Tibial nerve (tissue), 4 donors: ENCODE data around the gene EBF3. TPM values are rescaled to one million over a fixed set of nuclear protein-coding genes. Genes with fewer than 3 reads are reported as not detected.

Experiments
- DNase-seq, 2 donors: peaks; one replicate each; pipeline ENCODE4 v3.0.0-alpha.2; 2019; ENCODE audit warnings: low spot score in 2 of 2
- H3K27ac ChIP-seq, 4 donors: fragments of 200-600 bp; sonication (generic) in 3 of 4; one replicate each; pipeline ENCODE4 v1.5.1; 2017 to 2019; ENCODE audit warnings: mild to moderate bottlenecking in 1 of 4
- H3K27me3 ChIP-seq, 2 donors: fragments of 200-600 bp; sonication (generic) in 1 of 2; one replicate each; pipeline versions ENCODE4 v1.5.1 to v1.6.0; 2017 to 2019
- H3K36me3 ChIP-seq, 3 donors: fragments of 200-600 bp; sonication (generic); one replicate each; pipeline ENCODE4 v1.5.1; 2018 to 2019
- H3K4me1 ChIP-seq, 4 donors: fragments of 200-600 bp; sonication (generic) in 3 of 4; one replicate each; pipeline ENCODE4 v1.5.1; 2017 to 2019
- H3K4me3 ChIP-seq, 4 donors: fragments of 200-600 bp; sonication (generic) in 3 of 4; one replicate each; pipeline ENCODE4 v1.5.1; 2017 to 2019; ENCODE audit warnings: mild to moderate bottlenecking in 1 of 4, moderate library complexity in 1 of 4
- H3K9me3 ChIP-seq, 4 donors: fragments of 200-600 bp; sonication (generic) in 3 of 4; one replicate each; pipeline ENCODE4 v1.5.1; 2017 to 2019
- CTCF ChIP-seq, 5 experiments: fragments of 200-600 bp in 3 of 5; fragments of 450-650 bp in 2 of 5; sonication (generic) in 3 of 5; IDR thresholded peaks; one replicate each; pipeline ENCODE4 v1.5.1; 2016 to 2019; ENCODE audit warnings: antibody characterized with exemption in 5 of 5, mild to moderate bottlenecking in 3 of 5, moderate library complexity in 2 of 5
- EP300 ChIP-seq, 2 donors: sonication (generic); formaldehyde crosslinking; IDR thresholded peaks; one replicate each; pipeline ENCODE4 v1.6.1; 2017; ENCODE audit warnings: antibody characterized with exemption in 2 of 2, mild to moderate bottlenecking in 1 of 2
- POLR2A ChIP-seq, 2 donors: fragments of 450-650 bp; IDR thresholded peaks; one replicate each; pipeline ENCODE4 v1.6.1; 2017; ENCODE audit warnings: antibody characterized with exemption in 2 of 2, mild to moderate bottlenecking in 2 of 2, moderate library complexity in 2 of 2
- WGBS, 2 donors: methylation state at CpG; one replicate each; pipeline ENCODE4 v1.1.5; 2018; 5-methylcytosine and 5-hydroxymethylcytosine counted together
- total RNA-seq, 4 donors: library from RNA; depleted of rRNA; stranded (reverse); fragments of >200 nt; gene quantifications; one replicate each; pipeline ENCODE4 v1.1.0, GENCODE V29; 2016

EBF3 gene
- total RNA-seq, 4 donors from 2014 or later = 27.3 to 41.0 (median 31.2) TPM

- Histone ChIP-seq H3K36me3 (peaks cover 0 to 29% (median 0%) of the 10 kb centered on the region in 3 donors), H3K9me3 (peaks cover 0 to 13% (median 0%) of the 10 kb centered on the region in 4 donors), H3K27me3 (no peaks in the 10 kb centered on the region), H3K27ac (no peak overlapping the region), H3K4me1 (peaks cover 0 to 19% (median 0%) of the 10 kb centered on the region in 4 donors), H3K4me3 (no peak overlapping the region)
- DNase-seq = no peak
- 81 to 82% methylated on average over 9 of the region's 9 CpGs for WGBS, 2 donors
- no peak for TF ChIP-seq EP300 (IDR thresholded peaks at IDR 0.05)
- TF ChIP-seq CTCF (IDR thresholded peaks at IDR 0.05) = no peak
- no peak for TF ChIP-seq POLR2A (IDR thresholded peaks at IDR 0.05)
These were observed 103.7 kb downstream of the EBF3 start for GRCh38 chr10:129860396-129860795.

GRCh38 chr10:129859536-129859935 lies 104.5 kb downstream of the EBF3 start:
- DNase-seq = no peak
- Histone ChIP-seq H3K4me3 (no peak overlapping the region), H3K4me1 (peaks cover 0 to 13% (median 0%) of the 10 kb centered on the region in 4 donors), H3K27ac (no peak overlapping the region), H3K36me3 (peaks cover 0 to 29% (median 0%) of the 10 kb centered on the region in 3 donors), H3K27me3 (no peaks in the 10 kb centered on the region), H3K9me3 (peaks cover 0 to 13% (median 0%) of the 10 kb centered on the region in 4 donors)
- WGBS, 2 donors = 86 to 91% methylated on average over 7 of the region's 7 CpGs
- TF ChIP-seq EP300 (IDR thresholded peaks at IDR 0.05) (no peak), POLR2A (IDR thresholded peaks at IDR 0.05) (no peak), CTCF (IDR thresholded peaks at IDR 0.05) (no peak)

- DNase-seq = no peak
- H3K36me3 ChIP-seq = peaks cover 0 to 29% (median 0%) of the 10 kb centered on the region in 3 donors
- WGBS, 2 donors = 94 to 96% methylated on average over 19 of the region's 19 CpGs
- H3K27me3 ChIP-seq = no peaks in the 10 kb centered on the region
- TF ChIP-seq POLR2A (IDR thresholded peaks at IDR 0.05) (no peak), CTCF (IDR thresholded peaks at IDR 0.05) (no peak), EP300 (IDR thresholded peaks at IDR 0.05) (no peak)
- H3K27ac ChIP-seq = no peak overlapping the region
- peaks cover 0 to 13% (median 0%) of the 10 kb centered on the region in 4 donors for H3K9me3 ChIP-seq
- H3K4me3 ChIP-seq = no peak overlapping the region
- H3K4me1 ChIP-seq = peaks cover 0 to 11% (median 0%) of the 10 kb centered on the region in 4 donors
These were observed 106.7 kb downstream of the EBF3 start for GRCh38 chr10:129857242-129857960.

GRCh38 chr10:129855836-129856563 lies 108.1 kb downstream of the EBF3 start:
- H3K27me3 ChIP-seq = no peaks in the 10 kb centered on the region
- H3K36me3 ChIP-seq = peaks cover 0 to 20% (median 0%) of the 10 kb centered on the region in 3 donors
- no peak overlapping the region for H3K27ac ChIP-seq
- H3K4me1 ChIP-seq = peaks cover 0 to 11% (median 0%) of the 10 kb centered on the region in 4 donors
- 68 to 81% methylated on average over 7 of the region's 7 CpGs for WGBS, 2 donors
- no peak for DNase-seq
- no peak overlapping the region for H3K4me3 ChIP-seq
- TF ChIP-seq POLR2A (IDR thresholded peaks at IDR 0.05) (no peak), CTCF (IDR thresholded peaks at IDR 0.05) (no peak)
- H3K9me3 ChIP-seq = peaks cover 0 to 13% (median 0%) of the 10 kb centered on the region in 4 donors
